Colonic mucosa (tissue), 4 donors: Measurements from ENCODE around the gene TUSC1. TPM values are rescaled to one million over a fixed set of nuclear protein-coding genes. Genes with fewer than 3 reads are reported as not detected.
"Not testable (repeated sequence)": the region's sequence is repeated elsewhere in the genome, so short reads cannot be mapped to it uniquely, and the experiment has no call there.

Experiments used
- DNase-seq: peaks from one replicate; pipeline ENCODE4 v3.0.0-alpha.2; 2020
- H3K27ac ChIP-seq: fragments of 200-600 bp; one replicate; pipeline ENCODE4 v1.8.0; 2021
- H3K27me3 ChIP-seq: fragments of 200-600 bp; one replicate; pipeline ENCODE4 v1.8.0; 2021
- H3K36me3 ChIP-seq: fragments of 200-600 bp; one replicate; pipeline ENCODE4 v1.8.0; 2021
- H3K4me1 ChIP-seq: fragments of 200-600 bp; one replicate; pipeline ENCODE4 v1.8.0; 2021; ENCODE audit warnings: mild to moderate bottlenecking
- H3K4me3 ChIP-seq: fragments of 200-600 bp; one replicate; pipeline ENCODE4 v1.8.0; 2021
- H3K9ac ChIP-seq, 2 donors: one replicate each; pipeline ENCODE4 v1.7.0; 2013; ENCODE audit warnings: control low read depth in 2 of 2, low read depth in 2 of 2, low read length in 2 of 2
- H3K9me3 ChIP-seq: fragments of 200-600 bp; one replicate; pipeline ENCODE4 v1.8.0; 2021
- CTCF ChIP-seq: fragments of 200-600 bp; IDR thresholded peaks from one replicate; pipeline ENCODE4 v1.8.0; 2022; ENCODE audit warnings: antibody characterized with exemption, mild to moderate bottlenecking
- intact Hi-C: fragments of 100-400 bp; cut with DNase I; formaldehyde crosslinking; loops from one replicate; pipeline ENCODE4 v1.14.1; 2022
- total RNA-seq, 2 donors: library from RNA; stranded (reverse); fragmentation: NEBNext Ultra II Directional in 1 of 2; extraction: Animal tissue kit (Norgen Biotek cat#: 25700) in 1 of 2; gene quantifications; one replicate each; pipeline ENCODE4 v1.2.1, GENCODE V29; 2021
- donor health status: healthy.
- donor health status: DM: no; HTN: no; CAD: no.
- donor health status: DM: no; HTN: no; CAD: no.

Gene TUSC1
- total RNA-seq, 2 donors from 2014 or later, result 12.3 to 12.5 TPM

- H3K36me3 ChIP-seq, result no peaks in the 10 kb centered on the region
- H3K4me1 ChIP-seq, result no peaks in the 10 kb centered on the region
- H3K4me3 ChIP-seq, result no peak overlapping the region
- no peak overlapping the region for H3K27ac ChIP-seq
- no peak for DNase-seq
- intact Hi-C loops, result no loop called here
- no peaks in the 10 kb centered on the region for H3K9me3 ChIP-seq
- no peak overlapping the region for H3K9ac ChIP-seq
- H3K27me3 ChIP-seq, result no peaks in the 10 kb centered on the region
- TF ChIP-seq CTCF, result no peak
These were observed 26.6 kb upstream of the TUSC1 start for GRCh38 chr9:25704800-25705199.

GRCh38 chr9:25703701-25704357 is 25.6 kb upstream of the TUSC1 start:
- H3K4me1 ChIP-seq, result no peaks in the 10 kb centered on the region
- intact Hi-C loops, result no loop called here
- no peak overlapping the region for H3K9ac ChIP-seq
- H3K27ac ChIP-seq, result no peak overlapping the region
- no peaks in the 10 kb centered on the region for H3K27me3 ChIP-seq
- no peak for DNase-seq
- H3K9me3 ChIP-seq, result no peaks in the 10 kb centered on the region
- no peaks in the 10 kb centered on the region for H3K36me3 ChIP-seq
- H3K4me3 ChIP-seq, result no peak overlapping the region
- no peak for TF ChIP-seq CTCF

- Histone ChIP-seq H3K4me1 (no peaks in the 10 kb centered on the region), H3K4me3 (no peak overlapping the region), H3K27ac (no peak overlapping the region), H3K9ac (no peak overlapping the region), H3K36me3 (no peaks in the 10 kb centered on the region), H3K27me3 (no peaks in the 10 kb centered on the region), H3K9me3 (no peaks in the 10 kb centered on the region)
- intact Hi-C loops, result no loop called here
- no peak for TF ChIP-seq CTCF
- DNase-seq, result no peak
These were observed 24.3 kb upstream of the TUSC1 start for GRCh38 chr9:25702536-25702935.

- H3K27ac ChIP-seq, intact Hi-C loops, H3K4me1 ChIP-seq, DNase-seq, H3K27me3 ChIP-seq, H3K9me3 ChIP-seq, H3K9ac ChIP-seq, H3K4me3 ChIP-seq, H3K36me3 ChIP-seq: not testable (repeated sequence)
These were observed 22.7 kb upstream of the TUSC1 start for GRCh38 chr9:25700899-25701298.

- H3K27ac ChIP-seq, result no peak overlapping the region
- no peak for TF ChIP-seq CTCF
- no peak overlapping the region for H3K9ac ChIP-seq
- intact Hi-C loops, result no loop called here
- no peaks in the 10 kb centered on the region for H3K27me3 ChIP-seq
- H3K9me3 ChIP-seq, result no peaks in the 10 kb centered on the region
- H3K4me3 ChIP-seq, result no peak overlapping the region
- no peaks in the 10 kb centered on the region for H3K4me1 ChIP-seq
- no peak for DNase-seq
- no peaks in the 10 kb centered on the region for H3K36me3 ChIP-seq
These were observed 22.2 kb upstream of the TUSC1 start for GRCh38 chr9:25700430-25700829.

GRCh38 chr9:25691786-25692185 is 13.5 kb upstream of the TUSC1 start:
- intact Hi-C loops, result no loop called here
- no peak for TF ChIP-seq CTCF

More at GRCh38 chr9:25691786-25692185, 13.5 kb upstream of the TUSC1 start:
- Histone ChIP-seq H3K27ac (no peak overlapping the region), H3K27me3 (no peaks in the 10 kb centered on the region), H3K36me3 (no peaks in the 10 kb centered on the region), H3K9me3 (no peaks in the 10 kb centered on the region), H3K9ac (no peak overlapping the region), H3K4me1 (no peaks in the 10 kb centered on the region), H3K4me3 (no peak overlapping the region)
- DNase-seq, result no peak
